ENCODE data around the gene TBC1D17.

Gene TBC1D17

DNA sequence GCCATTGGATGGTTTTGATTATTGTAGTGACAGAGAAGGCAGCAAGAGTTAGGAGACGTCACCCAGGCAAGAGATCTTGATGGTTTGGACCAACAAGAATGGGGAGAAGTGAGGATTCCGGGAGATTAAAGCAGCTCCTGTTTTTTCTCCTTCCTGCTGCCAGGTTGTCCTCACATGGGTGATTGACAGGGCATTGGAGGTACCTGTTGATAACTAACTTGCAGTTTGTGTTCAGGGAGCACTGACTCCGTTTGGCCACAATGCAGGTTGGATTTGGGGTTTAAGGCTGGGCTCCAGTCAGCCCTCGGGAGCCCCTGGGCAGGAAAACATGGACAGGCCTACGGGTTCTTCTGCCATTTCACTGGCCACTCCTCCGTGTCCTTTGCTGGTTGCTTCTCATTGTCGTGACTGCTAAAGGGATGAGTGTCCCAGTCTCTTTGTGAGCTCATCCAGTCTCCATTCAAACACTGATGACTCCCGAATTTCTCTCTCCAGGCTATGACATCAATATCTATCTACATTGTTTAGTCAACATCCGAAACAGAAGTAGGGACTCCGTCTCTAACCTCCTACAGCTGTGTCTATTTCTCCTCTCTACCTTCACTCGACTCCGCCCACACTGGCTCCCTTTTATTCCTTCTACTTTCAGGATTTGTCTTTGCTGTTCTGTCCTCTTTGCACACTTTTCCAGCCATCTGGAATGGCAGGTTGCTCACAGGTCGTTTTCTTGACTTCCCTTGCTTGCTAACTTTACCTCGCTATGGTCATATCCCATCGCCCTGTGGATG is 27.9 kb upstream of the TBC1D17 start:
- DNase-seq = no peak
- Histone ChIP-seq H2AFZ (ENCODE audit: low read length) (0 out of 2 replicates have a peak overlapping the region, but pooled peaks have one; percentile 92), H3K79me2 (ENCODE audit: low read length) (peaks cover 32% of the 10 kb centered on the region), H3K4me2 (ENCODE audit: low read depth, low read length) (peak overlapping the region; percentile 72), H3K27ac (ENCODE audit: low read length) (no peak overlapping the region), H4K20me1 (ENCODE audit: insufficient read depth, low read length) (no peaks in the 10 kb centered on the region; the same call in 1 of the 2 replicates), H3K9me2 (replicated peaks; ENCODE audit: insufficient read depth, low read length) (no peaks in the 10 kb centered on the region), H3K9ac (ENCODE audit: low read length) (0 out of 2 replicates have a peak overlapping the region, but pooled peaks have one; percentile 100), H3K9me3 (replicated peaks; ENCODE audit: insufficient read depth, low read length) (no peaks in the 10 kb centered on the region), H3F3A (ENCODE audit: insufficient read depth, low read length) (peaks cover 12% of the 10 kb centered on the region), H3K4me1 (ENCODE audit: low read length) (peaks cover 15% of the 10 kb centered on the region), H3K36me3 (replicated peaks; ENCODE audit: insufficient read depth, low read length) (no peaks in the 10 kb centered on the region), H3K27me3 (replicated peaks; ENCODE audit: insufficient read depth, low read length) (no peaks in the 10 kb centered on the region), H3K4me3 (ENCODE audit: low read length) (peak overlapping the region; percentile 91)
- no peak for TF ChIP-seq EZH2phosphoT487 (IDR thresholded peaks at IDR 0.05; ENCODE audit: low read length)
- TF ChIP-seq, protein P1, sequence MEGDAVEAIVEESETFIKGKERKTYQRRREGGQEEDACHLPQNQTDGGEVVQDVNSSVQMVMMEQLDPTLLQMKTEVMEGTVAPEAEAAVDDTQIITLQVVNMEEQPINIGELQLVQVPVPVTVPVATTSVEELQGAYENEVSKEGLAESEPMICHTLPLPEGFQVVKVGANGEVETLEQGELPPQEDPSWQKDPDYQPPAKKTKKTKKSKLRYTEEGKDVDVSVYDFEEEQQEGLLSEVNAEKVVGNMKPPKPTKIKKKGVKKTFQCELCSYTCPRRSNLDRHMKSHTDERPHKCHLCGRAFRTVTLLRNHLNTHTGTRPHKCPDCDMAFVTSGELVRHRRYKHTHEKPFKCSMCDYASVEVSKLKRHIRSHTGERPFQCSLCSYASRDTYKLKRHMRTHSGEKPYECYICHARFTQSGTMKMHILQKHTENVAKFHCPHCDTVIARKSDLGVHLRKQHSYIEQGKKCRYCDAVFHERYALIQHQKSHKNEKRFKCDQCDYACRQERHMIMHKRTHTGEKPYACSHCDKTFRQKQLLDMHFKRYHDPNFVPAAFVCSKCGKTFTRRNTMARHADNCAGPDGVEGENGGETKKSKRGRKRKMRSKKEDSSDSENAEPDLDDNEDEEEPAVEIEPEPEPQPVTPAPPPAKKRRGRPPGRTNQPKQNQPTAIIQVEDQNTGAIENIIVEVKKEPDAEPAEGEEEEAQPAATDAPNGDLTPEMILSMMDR (IDR thresholded peaks at IDR 0.05; ENCODE audit: low read length) = no peak
- TF ChIP-seq EZH2 (optimal IDR thresholded peaks at IDR 0.05; ENCODE audit: low read depth, low read length) = no peak

DNA sequence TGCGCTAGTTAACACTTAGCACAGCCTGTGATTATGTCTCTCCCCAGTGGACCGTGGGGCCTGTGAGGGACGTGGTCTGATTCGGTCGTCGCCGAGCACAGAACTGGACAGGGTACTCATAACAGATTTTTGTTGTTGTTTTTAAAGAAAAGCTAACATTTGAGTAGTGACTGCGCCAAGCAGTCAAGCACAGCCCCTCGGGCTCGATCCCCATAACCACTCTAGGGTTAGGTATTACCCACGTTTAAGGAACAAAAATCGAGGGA is 27.3 kb upstream of the TBC1D17 start:
- Histone ChIP-seq H3K27me3 (replicated peaks; ENCODE audit: insufficient read depth, low read length) (no peaks in the 10 kb centered on the region), H3K36me3 (replicated peaks; ENCODE audit: insufficient read depth, low read length) (no peaks in the 10 kb centered on the region), H3K27ac (ENCODE audit: low read length) (no peak overlapping the region), H3K9me3 (replicated peaks; ENCODE audit: insufficient read depth, low read length) (no peaks in the 10 kb centered on the region), H3K9me2 (replicated peaks; ENCODE audit: insufficient read depth, low read length) (no peaks in the 10 kb centered on the region), H3K79me2 (ENCODE audit: low read length) (peaks cover 32% of the 10 kb centered on the region), H3K9ac (ENCODE audit: low read length) (peak overlapping the region; percentile 100; the same call in 1 of the 2 replicates), H4K20me1 (ENCODE audit: insufficient read depth, low read length) (no peaks in the 10 kb centered on the region; the same call in 1 of the 2 replicates), H3K4me1 (ENCODE audit: low read length) (peaks cover 15% of the 10 kb centered on the region), H3K4me2 (ENCODE audit: low read depth, low read length) (peak overlapping the region; percentile 72), H2AFZ (ENCODE audit: low read length) (peak overlapping the region; percentile 92), H3K4me3 (ENCODE audit: low read length) (peak overlapping the region; percentile 91), H3F3A (ENCODE audit: insufficient read depth, low read length) (peaks cover 14% of the 10 kb centered on the region)
- no peak for DNase-seq
- TF ChIP-seq EZH2 (optimal IDR thresholded peaks at IDR 0.05; ENCODE audit: low read depth, low read length) (no peak), EZH2phosphoT487 (IDR thresholded peaks at IDR 0.05; ENCODE audit: low read length) (no peak)
- TF ChIP-seq, protein P1 (IDR thresholded peaks at IDR 0.05; ENCODE audit: low read length) = no peak

DNA sequence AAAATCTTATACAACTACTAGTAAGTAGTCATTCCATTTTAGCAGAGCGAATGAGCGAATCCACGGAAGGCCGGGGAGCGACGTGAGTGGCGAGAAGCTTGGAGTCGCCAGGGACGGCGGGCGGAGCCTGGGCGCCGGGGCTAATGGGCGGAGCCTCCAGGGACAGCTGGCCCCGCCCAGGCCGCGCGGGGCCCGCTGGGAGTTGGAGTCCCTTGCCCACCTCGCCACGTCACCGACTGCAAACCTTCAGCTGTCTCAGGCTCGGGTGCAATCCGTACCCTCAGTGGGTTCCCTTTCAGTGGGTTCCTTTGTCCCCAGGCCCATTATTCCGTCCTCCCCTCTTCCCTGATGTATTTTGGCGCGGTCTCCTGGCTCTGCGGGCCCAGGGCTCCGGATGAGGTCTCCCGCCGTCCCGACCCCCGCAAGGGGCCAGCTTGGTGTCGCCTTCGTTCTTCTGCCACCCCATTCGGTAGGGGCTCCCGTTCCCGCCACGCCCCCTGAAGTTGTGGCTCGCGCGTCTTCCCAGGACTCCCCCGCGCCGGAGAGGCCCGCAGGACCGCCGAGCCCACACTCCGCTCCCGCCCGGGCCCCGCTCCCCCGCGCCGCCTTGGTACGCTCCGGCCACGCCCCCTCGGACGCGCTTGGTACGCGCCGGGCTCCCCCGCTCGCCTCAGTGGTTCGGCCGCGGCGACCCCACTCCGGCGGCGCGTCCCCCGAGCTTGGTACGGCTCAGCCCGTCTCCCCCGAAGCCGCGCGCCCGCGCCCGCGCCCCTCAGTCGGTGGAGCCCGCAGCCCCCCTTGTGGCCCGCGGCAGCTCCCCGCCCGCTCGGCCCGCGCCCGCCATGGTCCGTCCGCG is 26.8 kb upstream of the TBC1D17 start, which contains the start of gene PTOV1:
Gene PTOV1, plus strand, starts transcription at position 673 of the 856 bp plus-strand sequence.
- no peaks in the 10 kb centered on the region for H3K36me3 ChIP-seq (replicated peaks; ENCODE audit: insufficient read depth, low read length)
- peak; percentile 91 for DNase-seq
- H2AFZ ChIP-seq (ENCODE audit: low read length) = peak within 1 kb of the TSS; percentile 92
- H3K9me3 ChIP-seq (replicated peaks; ENCODE audit: insufficient read depth, low read length) = no peaks in the 10 kb centered on the region
- peak within 1 kb of the TSS; percentile 91 for H3K4me3 ChIP-seq (ENCODE audit: low read length)
- peaks cover 15% of the 10 kb centered on the region for H3K4me1 ChIP-seq (ENCODE audit: low read length)
- H4K20me1 ChIP-seq (ENCODE audit: insufficient read depth, low read length) = no peaks in the 10 kb centered on the region; the same call in 1 of the 2 replicates
- peaks cover 19% of the 10 kb centered on the region for H3F3A ChIP-seq (ENCODE audit: insufficient read depth, low read length)
- H3K9ac ChIP-seq (ENCODE audit: low read length) = peak within 1 kb of the TSS; percentile 100
- peaks cover 32% of the 10 kb centered on the region for H3K79me2 ChIP-seq (ENCODE audit: low read length)
- no peaks in the 10 kb centered on the region for H3K9me2 ChIP-seq (replicated peaks; ENCODE audit: insufficient read depth, low read length)
- peak within 1 kb of the TSS; percentile 86 for H3K4me2 ChIP-seq (ENCODE audit: low read depth, low read length)
- H3K27ac ChIP-seq (ENCODE audit: low read length) = peak within 1 kb of the TSS; percentile 96
- H3K27me3 ChIP-seq (replicated peaks; ENCODE audit: insufficient read depth, low read length) = no peaks in the 10 kb centered on the region
- no peak for TF ChIP-seq EZH2 (optimal IDR thresholded peaks at IDR 0.05; ENCODE audit: low read depth, low read length)
- TF ChIP-seq, protein P1 (IDR thresholded peaks at IDR 0.05; ENCODE audit: low read length) = no peak

Measured in MM.1S (cell line).